Keratinocyte (primary cell): ENCODE measurements around the gene HTR5A.

Source experiments
- CTCF ChIP-seq, 3 experiments: IDR thresholded peaks in 1 of 3; conservative IDR thresholded peaks in 1 of 3; optimal IDR thresholded peaks in 1 of 3; 2 replicates in 2 of 3; 3 replicates in 1 of 3; pipeline versions ENCODE3 to v1.5.1; 2011; ENCODE audit warnings: low read length in 3 of 3, mild to moderate bottlenecking in 3 of 3, moderate library complexity in 2 of 3, control low read depth in 1 of 3, inconsistent platforms in 1 of 3; ENCODE audit not compliant: insufficient read depth in 2 of 3; ENCODE audit errors: extremely low read depth in 1 of 3
- EZH2 ChIP-seq: IDR thresholded peaks from one replicate; pipeline ENCODE4 v1.6.1; 2012; ENCODE audit warnings: inconsistent platforms, mild to moderate bottlenecking, low read length, moderate library complexity

GRCh38 chr7:155108144-155108901, 38.2 kb downstream of the HTR5A start:
- TF ChIP-seq CTCF (optimal IDR thresholded peaks at IDR 0.05 in 1 of 3, IDR thresholded peaks at IDR 0.05 in 1 of 3, conservative IDR thresholded peaks at IDR 0.05 in 1 of 3; ENCODE audit: extremely low read depth in 1 of 3, insufficient read depth in 2 of 3, low read length in 3 of 3) (no peak), EZH2 (no peak)
